AG04450 (cell line): ENCODE data around the gene POU3F3. TPM values are rescaled to one million over a fixed set of nuclear protein-coding genes. Genes with fewer than 3 reads are reported as not detected.

Source experiments
- CTCF ChIA-PET: fragments of 300-600, 350-600 bp; formaldehyde crosslinking; extraction: SDS; loops from one replicate; lab custom pipeline; 2022; ENCODE audit warnings: antibody characterized with exemption, inconsistent platforms; lab: Charles Lee
- POLR2A ChIA-PET: fragments of 350-600 bp; formaldehyde crosslinking; extraction: SDS; loops from one replicate; lab custom pipeline; 2021; ENCODE audit warnings: antibody characterized with exemption, inconsistent platforms; lab: Yijun Ruan, JAX
- DNase-seq: peaks from one replicate; pipeline ENCODE4 v3.0.0-alpha.2; 2011; ENCODE audit warnings: low read depth, low spot score
- H3K27ac ChIP-seq: one replicate; pipeline ENCODE4 v1.5.1; 2012; ENCODE audit warnings: low read depth, low read length, control low read depth
- H3K27me3 ChIP-seq: one replicate; pipeline ENCODE4 v1.6.0; 2012; ENCODE audit warnings: low read length; ENCODE audit not compliant: control insufficient read depth, insufficient read depth
- H3K4me3 ChIP-seq: 2 replicates; pipeline ENCODE4 v1.5.1; 2011; ENCODE audit warnings: mild to moderate bottlenecking, low read depth, low read length, control low read depth
- H3K9me3 ChIP-seq: 2 replicates; pipeline ENCODE4 v1.5.1; 2012; ENCODE audit warnings: low read length; ENCODE audit not compliant: control insufficient read depth, insufficient read depth
- polyA plus RNA-seq: library from polyadenylated mRNA; depleted of rRNA; stranded (reverse); fragments of >200 nt; gene quantifications from 2 replicates; pipeline ENCODE4 v1.2.3, GENCODE V29; 2011
- TF ChIP-seq, protein P1 (sequence below): IDR thresholded peaks from 2 replicates; pipeline ENCODE4 v1.5.1; 2011; ENCODE audit warnings: low read depth, low read length, control low read depth, inconsistent platforms

POU3F3 gene
- polyA plus RNA-seq, 1 experiment = not detected

DNA sequence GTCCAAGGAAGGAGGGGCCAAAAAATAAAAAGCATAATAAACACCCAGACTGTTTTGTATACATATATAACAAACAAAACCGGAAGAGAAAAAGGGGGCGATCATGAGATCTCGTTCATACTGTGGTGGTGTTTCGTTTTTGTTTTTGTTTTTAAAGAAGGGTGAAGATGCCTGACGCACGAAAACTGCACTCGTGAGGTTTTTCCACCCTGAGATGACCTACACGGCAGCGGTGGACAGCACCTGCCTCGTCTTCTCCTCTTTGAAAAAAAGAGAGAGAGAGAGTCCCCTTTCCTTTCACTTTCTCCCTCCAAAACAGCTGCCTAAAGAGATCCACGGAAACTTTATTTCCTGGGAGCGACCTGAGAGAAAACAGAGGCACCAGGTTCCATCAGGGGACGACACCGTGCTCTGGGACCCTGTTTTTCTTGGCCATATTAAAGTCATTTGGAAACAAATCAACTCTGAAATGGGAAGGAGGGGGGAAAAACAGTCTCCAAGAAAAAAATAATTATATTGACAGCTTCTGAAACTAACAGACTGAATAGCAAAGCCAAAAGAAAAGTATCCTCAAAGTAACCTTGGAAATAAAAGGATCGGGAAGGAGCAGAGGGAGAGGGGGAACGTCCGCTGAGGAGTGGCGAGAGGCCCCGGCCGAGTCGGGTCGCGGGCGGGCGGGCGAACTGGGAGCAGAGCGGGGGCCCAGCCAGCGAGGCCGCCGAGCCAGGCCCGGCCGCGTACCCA is 3.5 kb downstream of the POU3F3 start:
- ChIA-PET CTCF (no interaction called here), POLR2A (no interaction called here)
- peaks cover 62% of the 10 kb centered on the region for H3K27me3 ChIP-seq
- no peak overlapping the region for H3K27ac ChIP-seq
- H3K9me3 ChIP-seq = peaks cover 11% of the 10 kb centered on the region; the same call in 1 of the 2 replicates
- TF ChIP-seq, protein P1, sequence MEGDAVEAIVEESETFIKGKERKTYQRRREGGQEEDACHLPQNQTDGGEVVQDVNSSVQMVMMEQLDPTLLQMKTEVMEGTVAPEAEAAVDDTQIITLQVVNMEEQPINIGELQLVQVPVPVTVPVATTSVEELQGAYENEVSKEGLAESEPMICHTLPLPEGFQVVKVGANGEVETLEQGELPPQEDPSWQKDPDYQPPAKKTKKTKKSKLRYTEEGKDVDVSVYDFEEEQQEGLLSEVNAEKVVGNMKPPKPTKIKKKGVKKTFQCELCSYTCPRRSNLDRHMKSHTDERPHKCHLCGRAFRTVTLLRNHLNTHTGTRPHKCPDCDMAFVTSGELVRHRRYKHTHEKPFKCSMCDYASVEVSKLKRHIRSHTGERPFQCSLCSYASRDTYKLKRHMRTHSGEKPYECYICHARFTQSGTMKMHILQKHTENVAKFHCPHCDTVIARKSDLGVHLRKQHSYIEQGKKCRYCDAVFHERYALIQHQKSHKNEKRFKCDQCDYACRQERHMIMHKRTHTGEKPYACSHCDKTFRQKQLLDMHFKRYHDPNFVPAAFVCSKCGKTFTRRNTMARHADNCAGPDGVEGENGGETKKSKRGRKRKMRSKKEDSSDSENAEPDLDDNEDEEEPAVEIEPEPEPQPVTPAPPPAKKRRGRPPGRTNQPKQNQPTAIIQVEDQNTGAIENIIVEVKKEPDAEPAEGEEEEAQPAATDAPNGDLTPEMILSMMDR = no peak
- DNase-seq = no peak
- no peak overlapping the region for H3K4me3 ChIP-seq

DNA sequence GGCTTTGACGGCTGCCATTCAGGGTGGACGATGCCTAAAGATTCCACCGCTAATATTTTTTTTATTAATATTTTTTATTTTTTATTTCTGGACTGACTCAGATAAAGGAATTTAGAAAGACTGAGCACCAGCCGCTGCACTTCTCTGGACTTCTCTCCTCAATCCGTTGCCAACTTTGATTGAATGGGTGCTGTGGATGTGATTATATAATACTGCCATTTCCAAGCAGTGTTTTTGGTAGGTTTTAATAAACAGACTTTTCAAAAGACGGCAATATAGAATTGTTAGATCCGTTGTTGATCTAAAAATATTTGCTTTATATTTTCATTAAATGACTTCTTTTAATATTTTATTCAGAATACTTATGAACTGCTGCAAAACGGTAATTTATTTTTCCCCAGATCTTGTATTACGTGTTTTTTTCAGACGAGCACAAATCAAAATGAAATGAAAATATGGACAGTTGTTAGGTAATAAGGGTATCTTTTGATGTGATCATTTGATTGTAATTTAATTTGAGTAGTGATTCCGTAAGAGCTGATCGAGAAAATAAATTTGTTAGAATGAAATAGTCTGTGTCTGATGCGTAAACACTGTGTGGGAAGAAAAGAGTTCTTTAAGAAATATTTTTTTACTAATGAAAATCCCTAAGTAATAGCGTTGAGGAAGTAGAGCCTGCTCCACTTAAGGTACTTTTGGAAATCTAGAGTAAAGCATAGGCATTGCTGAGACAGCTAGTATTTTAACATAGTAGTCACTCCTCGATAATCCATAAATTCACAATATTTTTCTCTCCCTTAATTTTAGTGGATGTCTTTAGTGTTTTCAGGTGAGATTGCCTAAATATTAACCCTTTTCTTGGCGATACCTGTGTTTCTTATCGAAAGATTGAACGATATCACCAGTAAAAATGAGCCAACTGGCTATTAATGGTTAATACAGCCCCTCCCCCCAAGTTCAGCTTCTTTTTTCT is 4.4 kb downstream of the POU3F3 start:
- H3K27ac ChIP-seq = no peak overlapping the region
- ChIA-PET CTCF (interaction anchor here (1.6 kb wide), 1 partner anchor 9 kb away, joined by 12 read pairs; no protein-coding TSS in a partner anchor), POLR2A (no interaction called here)
- no peak overlapping the region for H3K4me3 ChIP-seq
- peaks cover 11% of the 10 kb centered on the region; the same call in 1 of the 2 replicates for H3K9me3 ChIP-seq
- TF ChIP-seq, protein P1 = no peak
- peaks cover 62% of the 10 kb centered on the region for H3K27me3 ChIP-seq
- DNase-seq = no peak

DNA sequence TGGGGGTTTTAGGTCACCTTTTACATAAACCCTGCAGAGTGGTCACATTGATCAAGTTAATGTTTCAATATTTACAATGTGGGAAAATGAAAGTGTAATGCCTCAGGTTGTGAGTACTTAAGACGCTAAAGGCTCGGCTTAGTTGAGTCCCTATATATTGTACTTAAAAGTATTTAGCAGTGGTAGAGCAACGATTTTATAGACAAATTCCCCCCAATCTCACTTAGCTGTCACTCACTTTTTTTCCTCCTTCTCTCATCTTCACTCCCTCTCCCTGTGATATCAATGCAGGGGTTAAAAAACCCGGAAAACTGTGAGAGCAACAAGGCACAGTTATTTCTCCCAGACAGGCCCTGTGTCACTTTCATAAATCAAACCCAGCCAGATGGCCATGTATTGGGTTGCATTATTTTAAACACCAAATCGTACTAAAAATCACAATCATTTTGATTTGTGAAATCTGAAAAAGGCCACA is 5.4 kb downstream of the POU3F3 start:
- ChIA-PET POLR2A (no interaction called here), CTCF (interaction anchor here (0.6 to 1.6 kb wide), 2 partner anchors 10 to 23 kb away, joined by 4 to 12 read pairs; no protein-coding TSS in a partner anchor)
- DNase-seq = no peak
- TF ChIP-seq, protein P1 = no peak
- H3K9me3 ChIP-seq = peaks cover 6% of the 10 kb centered on the region; the same call in 1 of the 2 replicates
- H3K4me3 ChIP-seq = no peak overlapping the region
- H3K27me3 ChIP-seq = peaks cover 63% of the 10 kb centered on the region
- H3K27ac ChIP-seq = no peak overlapping the region

DNA sequence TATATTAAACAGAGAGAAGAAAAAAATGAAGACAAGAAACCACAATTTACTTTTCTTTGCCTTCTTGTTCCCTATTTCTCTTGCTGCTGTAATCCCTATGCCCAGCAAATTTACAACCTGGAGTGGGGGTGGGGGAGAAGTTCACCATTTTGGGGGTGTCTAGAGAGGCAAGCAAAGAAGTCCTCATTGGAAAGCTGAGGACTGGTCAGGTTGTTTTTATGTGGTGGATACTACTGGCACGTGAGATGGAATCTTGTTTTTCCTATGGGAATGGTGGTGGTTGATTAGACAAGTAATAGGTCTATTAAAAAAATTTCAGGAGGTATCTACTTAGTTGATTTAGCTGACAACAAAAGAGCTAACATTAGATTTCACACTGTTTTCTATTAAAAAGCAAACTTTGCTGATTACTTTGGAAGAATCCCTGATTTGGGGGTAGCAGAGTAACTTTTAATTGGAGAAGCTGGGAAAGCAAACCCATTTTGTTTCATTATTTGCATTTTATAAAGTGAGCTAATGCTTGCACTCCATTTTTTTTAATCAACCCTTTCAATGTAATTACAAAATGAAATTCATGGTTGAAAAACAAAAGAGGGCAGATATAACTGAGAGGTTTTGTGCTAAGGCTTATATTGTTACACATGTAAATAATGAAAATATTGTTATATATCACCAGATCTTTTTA is 6.0 kb downstream of the POU3F3 start:
- TF ChIP-seq, protein P1 = no peak
- Histone ChIP-seq H3K4me3 (no peak overlapping the region), H3K9me3 (peaks cover 6% of the 10 kb centered on the region; the same call in 1 of the 2 replicates), H3K27ac (no peak overlapping the region), H3K27me3 (peaks cover 64% of the 10 kb centered on the region)
- ChIA-PET POLR2A (no interaction called here), CTCF (interaction anchor here (0.9 to 2.5 kb wide), 2 partner anchors 10 to 13 kb away, joined by 3 to 20 read pairs; no protein-coding TSS in a partner anchor)
- no peak for DNase-seq
